Amygdala (tissue), 56 donors: ENCODE data around the gene EXD1.
"Not testable (repeated sequence)": the region's sequence is repeated elsewhere in the genome, so short reads cannot be mapped to it uniquely, and the experiment has no call there.

Experiments used
- DNase-seq, 56 donors: peaks; one replicate each; lab custom pipeline; 2025; lab: John Stamatoyannopoulos, UW

EXD1 gene, protein sequence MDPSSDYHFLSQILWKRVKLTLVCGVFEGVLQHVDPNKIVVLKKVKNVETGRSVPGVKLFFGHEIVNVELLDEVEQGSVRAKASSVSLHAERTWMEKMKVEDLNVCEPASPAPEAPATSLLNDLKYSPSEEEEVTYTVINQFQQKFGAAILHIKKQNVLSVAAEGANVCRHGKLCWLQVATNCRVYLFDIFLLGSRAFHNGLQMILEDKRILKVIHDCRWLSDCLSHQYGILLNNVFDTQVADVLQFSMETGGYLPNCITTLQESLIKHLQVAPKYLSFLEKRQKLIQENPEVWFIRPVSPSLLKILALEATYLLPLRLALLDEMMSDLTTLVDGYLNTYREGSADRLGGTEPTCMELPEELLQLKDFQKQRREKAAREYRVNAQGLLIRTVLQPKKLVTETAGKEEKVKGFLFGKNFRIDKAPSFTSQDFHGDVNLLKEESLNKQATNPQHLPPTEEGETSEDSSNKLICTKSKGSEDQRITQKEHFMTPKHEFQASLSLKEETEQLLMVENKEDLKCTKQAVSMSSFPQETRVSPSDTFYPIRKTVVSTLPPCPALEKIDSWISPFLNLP

DNA sequence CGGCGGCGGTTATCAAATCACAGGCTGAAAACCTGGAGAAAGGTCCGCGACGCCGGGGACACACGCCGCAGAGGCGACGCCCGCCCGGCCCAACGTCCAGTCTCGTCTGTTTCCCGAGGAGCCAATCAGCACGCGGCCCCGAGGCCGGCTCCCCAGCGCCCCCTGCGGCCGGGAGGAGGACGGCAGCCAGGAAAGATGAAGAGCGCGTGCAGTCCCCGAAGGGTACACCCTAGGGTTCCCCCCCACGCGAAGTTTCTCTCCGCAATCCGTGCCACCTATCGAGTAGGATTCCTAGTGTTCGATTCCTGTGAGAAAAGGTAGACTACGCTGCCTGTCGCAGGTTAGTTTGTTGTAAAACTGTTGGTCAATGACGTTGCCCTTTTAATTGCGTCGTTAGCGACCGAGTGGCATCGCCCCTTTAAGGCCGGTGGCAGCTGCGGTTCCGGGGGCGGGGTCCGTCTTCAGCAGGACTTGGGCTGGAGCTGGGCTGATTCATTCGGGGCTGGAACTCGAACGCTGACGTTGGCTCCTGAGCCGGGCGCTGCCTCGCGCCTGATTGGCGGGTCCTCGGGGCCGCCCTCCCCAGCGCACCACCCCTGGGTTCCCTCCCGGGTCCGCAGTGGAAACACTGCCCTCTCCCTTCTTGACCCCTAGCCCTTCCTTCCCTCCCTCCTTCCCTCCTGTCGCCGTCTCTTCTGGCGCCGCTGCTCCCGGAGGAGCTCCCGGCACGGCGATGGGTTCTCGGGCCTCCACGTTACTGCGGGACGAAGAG, at the start of gene EXD1, which contains the start of gene CHP1:
Gene EXD1 (minus strand): TSS at position 108 of the 772 bp plus-strand sequence. CDS start 4,182 bp downstream, outside the sequence.
Gene CHP1 (plus strand): TSS at position 619 of the 772 bp plus-strand sequence. CDS start 115 bp downstream, at position 734.
- DNase-seq, result peak; percentile 77 to 99 (median 96)

DNA sequence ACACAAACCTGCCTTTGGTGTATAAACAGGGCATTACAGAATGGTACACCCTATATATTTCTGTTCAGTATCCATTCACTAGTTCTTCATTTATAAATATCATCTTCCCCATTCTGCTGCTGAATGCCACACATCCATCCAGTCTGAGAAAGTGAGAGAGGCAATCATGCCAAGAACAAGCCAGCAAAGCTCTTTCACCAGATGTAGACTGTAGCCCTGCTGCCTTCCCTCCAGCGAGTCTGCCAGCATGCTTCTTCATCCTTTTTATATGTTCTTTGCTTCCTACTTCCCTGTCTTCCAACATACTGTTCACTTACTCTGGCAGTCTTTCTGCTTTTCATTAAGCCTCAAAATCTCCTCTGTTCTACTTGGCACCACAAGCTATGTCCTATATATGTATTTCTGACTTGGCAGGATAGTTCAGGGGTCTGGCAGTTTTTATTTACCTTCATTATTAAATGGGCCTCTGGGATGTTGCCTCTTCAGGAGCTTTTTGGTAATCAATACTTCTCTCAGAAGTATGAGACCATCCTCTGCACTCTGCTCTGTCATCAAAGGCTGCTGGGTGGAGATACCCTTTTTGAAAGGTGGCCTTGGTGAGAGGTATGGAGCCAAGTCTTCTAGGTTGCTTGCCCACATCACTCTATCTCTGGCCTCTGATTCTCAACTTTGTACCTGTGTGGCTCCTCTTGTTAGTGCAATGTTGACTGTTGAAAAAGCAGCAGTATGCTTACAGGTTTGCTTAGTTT, 49.2 kb upstream of the EXD1 start:
- DNase-seq, result peak in 2 of 56 donors; percentile 1 to 4

DNA sequence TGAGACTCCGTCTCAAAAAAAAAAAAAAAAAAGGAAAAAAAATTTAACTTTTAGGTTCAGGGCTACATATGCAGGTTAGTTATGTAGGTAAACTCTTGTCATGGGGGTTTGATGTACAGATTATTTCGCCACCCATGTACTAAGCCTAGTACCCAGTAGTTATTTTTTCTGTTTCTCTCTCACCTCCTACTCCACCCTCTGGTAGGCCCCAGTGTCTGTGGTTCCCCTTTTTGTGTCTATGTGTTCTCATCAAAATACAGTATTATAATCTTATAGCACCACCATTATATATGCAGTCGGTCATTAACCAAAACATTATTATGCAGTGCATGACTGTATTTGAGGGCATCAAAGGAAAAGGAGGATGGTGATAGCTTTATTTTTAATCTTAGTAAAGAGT, 47.8 kb upstream of the EXD1 start:
- DNase-seq, result no peak

DNA sequence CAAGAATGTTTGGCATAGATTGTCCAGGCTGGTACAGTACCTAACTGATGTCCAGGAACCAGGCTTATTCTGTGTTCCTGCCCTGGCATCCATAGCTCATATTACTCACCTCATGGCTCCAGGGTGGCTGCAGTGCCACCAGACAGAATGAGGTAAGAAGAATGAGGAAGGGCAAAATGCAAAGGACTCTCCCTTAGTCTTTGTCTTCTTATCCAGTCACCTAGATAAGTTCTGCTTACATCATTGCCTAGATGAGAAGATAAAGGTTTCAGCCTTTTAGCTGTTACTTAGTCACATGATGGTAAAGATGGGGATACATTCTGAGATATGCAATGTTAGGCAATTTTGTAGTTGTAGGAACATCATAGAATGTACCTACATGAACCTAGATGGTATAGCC, 46.3 kb upstream of the EXD1 start:
- DNase-seq, result no peak

DNA sequence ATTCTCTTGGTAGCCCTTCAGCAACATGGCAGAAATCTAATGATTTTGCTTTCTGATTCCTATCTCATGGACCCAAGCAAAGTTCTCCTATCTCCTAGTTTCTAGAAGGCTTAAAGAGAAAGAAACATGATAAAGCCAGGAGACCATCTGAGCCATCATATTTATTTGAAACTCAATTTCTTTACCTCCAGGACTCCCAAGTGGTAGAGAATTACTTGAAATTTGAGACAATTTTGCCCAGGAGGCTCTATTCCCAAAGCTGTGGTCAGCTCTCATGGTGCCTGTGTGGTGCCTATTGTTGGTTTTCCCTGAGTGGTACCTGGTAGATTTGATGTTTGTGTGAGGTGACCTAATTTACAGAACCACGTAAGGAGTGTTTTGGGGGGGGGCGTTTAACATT, 39.3 kb upstream of the EXD1 start:
- DNase-seq, result no peak

DNA sequence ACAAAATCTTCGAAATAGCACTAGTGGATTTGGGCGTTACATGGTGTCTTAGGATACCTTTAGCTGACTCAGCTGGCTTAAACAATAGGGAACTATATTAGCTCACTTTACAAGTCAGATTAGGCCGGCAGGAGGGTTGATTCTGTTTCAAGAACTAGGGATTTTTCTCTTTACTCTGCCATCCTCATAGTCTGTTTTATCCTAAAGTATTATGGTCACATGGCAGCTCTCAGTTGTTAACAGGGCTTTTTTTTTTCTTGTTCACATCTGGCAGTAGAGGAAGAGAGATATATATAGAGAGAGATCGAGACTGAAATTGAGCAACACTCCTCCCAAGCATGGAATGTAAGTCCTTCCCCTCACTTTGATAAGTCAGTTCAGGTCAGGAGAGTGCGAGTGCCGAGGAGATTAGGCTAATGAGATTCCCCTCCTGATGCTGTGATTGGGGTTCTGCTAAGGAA, 33.4 kb upstream of the EXD1 start:
- no peak for DNase-seq

DNA sequence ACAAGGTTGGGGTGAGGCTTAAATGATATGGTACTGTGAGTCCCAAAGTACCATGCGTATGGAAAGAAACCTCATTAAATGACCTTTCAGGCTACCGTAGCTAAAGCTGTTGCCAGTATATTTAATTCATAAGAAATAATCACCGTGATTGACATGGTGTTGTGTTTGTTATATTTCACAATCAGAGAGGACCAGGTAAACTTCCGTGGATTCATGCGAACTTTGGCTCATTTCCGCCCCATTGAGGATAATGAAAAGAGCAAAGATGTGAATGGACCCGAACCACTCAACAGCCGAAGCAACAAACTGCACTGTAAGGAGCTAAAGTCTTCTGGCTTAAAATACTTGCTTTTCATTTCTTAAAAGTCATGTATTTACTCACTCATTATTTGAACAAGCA, 32.0 kb upstream of the EXD1 start:
- DNase-seq, result no peak

DNA sequence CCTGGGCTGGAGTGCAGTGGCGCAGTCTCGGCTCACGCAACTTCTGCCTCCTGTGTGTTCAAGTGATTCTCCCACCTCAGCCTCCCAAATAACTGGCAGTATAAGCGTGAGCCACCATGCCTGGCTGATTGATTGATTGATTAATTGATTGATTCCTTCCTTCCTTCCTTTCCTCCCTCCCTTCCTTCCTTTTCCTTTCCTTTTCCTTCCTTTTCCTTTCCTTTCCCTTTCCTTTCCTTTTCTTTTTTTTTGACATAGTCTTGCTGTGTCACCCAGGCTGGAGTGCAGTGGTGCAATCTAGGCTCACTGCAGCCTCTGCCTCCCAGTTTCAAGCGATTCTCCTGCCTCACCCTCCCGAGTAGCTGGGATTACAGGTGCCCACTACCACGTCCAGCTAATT, 30.4 kb upstream of the EXD1 start:
- DNase-seq, result not testable (repeated sequence)

DNA sequence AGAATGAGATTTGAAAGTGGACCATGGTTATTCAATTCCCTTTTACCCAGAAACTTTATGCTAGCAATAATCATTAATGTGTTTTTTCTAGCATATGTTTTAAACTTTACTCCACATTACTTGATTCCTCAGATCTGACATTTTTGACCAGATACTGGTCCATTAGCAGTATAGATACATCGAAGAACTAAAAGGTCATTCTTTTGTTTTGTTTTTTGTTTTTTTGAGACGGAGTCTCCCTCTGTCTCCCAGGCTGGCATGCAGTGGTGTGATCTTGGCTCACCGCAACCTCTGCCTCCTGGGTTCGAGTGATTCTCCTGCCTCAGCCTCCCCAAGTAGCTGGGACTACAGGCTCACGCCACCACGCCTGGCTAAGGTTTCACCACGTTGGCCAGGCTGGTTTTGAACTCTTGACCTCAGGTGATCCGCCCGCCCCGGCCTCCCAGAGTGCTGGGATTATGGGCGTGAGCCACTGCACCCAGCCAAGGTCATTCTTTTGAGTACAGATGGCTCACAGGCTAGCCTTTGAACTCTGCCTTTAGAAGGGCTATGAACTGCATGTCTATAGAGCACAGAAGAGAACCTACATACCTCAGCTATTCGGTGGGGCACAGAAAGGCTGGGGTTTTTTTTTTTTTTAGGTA, 29.1 kb upstream of the EXD1 start:
- no peak for DNase-seq

DNA sequence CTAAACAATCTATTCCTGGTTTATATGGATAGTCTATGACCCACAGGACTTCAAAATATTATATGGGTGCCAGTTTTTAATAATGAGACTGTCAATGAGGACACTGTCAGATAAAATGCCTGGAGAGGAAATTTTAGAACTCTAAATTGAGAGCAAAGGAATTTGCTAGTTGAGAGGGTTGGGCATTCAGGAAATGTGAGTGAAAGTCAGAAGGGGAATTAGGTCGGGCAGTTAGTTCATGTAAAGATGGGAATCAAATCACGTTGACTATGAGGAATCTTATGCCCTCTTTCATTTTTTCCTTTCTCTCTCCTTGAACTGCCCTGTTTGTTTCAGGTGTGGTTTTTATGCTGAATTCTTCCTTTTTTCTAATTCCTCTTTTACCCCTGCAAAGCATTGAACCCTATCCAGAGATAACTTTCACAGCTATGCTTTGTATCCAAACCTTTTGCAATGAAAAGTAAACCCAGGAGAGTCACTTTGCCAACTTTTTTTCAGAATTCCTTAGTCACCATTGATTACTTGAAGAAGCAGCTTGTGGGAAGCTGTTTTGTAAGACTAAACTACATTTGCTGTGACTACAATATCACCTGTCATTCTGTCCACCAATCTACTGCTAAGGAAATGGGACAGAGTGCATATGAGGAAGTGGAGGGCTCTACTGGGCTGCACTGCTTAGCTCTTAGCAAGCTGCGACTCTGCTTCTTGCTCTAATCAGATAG, 28.4 kb upstream of the EXD1 start:
- no peak for DNase-seq

DNA sequence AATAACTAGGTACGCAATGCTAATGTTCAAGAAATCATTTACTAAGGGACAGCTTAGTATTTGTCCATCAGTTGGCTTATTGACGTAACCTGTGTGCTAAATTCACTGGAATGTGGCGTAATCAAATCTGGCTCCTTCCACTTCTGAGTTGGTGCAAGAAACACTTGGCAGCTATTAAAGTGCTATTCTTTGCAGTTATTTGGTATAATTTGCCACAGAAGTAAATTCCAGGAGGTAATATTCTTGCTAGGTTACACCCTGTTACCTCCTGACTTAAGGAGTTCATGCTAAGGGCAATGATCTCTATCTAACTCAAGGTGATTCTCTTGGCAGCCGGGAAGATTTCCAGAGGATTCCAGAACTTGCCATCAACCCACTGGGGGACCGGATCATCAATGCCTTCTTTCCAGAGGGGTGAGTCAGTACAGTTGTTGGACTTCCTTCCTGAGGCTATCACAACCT, 26.1 kb upstream of the EXD1 start:
- DNase-seq, result no peak

DNA sequence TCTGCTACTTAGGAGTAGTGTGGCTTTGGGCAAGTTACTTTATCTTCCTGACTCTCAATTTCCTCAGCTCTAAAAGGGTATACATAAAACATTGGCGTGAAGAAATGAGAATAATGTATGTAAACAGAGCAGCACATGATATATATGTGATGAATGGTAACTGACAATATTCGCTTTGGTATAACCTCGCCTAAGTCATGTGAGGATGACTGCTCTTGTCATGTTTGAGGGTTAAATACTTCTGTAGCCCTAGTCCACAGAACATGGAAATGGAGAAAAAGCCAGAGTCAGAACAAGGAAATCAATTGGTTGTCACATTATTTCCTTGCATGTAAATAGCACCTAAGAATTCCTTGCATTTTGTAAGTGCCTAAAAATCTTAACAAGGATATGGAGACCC, 25.5 kb upstream of the EXD1 start:
- no peak for DNase-seq

DNA sequence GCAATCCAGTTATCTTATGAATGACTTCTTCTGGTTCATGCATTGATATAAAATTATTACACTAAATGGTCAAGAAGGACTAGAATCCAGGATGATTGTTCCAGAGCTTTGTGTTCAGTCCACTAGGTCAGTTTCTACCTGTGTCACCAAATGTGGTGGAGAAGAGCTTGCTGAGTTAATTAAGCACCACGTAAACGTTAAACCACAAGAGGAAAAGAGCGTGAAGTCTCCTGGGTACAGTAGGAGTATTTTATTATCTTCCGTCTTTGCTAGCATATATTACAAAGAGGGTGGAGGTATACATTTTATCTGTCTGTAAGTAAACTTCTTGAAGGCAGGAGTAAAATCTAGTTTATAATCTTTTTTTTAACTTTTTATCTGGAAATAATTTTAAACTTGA, 24.0 kb upstream of the EXD1 start:
- DNase-seq, result no peak

DNA sequence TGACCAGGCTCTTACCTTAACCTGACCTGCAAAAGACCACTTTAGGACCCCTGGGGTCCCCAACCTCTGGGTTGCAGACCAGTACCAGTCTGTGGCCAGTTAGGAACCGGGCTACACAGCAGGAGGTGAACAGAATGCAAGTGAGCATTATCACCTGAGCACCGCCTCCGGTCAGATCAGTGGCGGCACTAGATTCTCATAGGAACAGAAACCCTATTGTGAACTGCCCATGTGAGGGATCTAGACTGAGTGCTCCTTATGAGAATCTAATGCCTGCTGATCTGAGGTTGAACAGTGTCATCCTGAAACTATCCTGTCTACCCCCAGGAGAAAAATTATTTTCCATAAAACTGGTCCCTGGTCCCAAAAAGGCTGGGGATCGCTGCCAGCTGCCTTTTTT, 20.9 kb upstream of the EXD1 start:
- no peak for DNase-seq

DNA sequence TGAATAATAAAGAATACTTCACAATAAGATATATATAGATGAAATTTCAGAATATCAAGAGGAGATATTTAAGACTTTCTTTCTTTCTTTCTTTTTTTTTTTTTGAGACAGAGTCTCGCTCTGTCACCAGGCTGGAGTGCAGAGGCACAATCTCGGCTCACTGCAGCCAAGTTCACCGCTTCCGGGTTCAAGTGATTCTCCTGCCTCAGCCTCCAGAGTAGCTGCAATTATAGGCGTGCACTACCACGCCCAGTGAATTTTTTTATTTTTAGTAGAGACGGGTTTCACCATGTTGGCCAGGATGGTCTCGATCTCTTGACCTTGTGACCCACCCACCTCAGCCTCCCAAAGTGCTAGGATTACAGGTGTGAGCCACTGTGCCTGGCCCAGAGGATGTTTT, 20.2 kb upstream of the EXD1 start:
- not testable (repeated sequence) for DNase-seq

DNA sequence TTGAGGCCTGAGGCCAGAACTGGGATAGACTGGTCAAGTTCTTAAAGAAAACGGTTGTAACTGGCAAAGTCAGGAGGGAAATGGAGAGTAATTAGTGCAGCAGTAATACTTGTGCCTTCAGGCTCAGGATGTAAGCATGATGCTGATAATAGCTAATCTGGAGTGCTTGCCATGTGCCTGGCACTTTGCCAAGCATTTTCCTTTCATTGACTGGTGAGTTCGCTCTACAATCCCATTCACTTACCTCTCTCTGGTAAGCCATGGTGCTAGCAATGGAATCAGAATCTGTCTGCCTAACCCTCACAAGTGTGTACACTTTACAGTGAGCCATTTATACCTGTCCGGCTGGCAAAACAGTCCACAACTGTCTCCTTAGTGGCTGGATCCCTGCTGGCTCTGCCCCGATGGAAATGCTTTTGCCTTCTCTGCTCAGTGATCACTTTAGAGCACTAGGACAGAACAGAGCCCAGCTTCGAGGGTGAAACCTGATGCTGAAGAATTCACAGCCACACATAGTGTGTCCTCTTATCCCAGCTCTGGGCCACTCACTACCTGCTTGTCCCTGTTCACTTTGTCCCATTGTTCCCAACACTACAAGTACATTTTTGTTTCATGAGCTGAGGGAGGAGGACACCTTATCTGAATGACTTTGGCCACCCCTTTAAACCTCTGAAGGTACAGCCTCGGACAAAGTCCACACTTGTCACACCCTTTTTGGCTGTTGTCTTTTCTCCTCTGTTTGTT, 10.8 kb upstream of the EXD1 start:
- DNase-seq, result peak in 4 of 56 donors; percentile 1 to 28 (median 19)

DNA sequence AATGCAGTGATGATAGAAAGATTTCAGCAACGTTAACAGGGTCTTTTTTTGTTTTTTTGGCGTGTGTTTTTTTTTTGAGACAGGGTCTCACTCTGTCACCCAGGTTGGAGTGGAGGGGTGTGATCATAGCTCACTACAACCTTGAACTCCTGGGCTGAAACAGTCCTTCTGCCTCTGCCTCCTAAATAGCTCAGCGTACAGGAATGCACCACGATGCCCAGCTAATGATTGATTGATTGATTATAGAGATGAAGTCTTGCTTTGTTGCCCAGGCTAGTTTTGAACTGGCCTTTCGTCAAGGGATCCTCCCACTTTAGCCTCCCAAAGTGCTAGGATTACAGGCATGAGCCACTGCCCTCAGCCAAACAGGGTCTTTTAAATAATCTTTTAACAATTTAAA, 7.5 kb upstream of the EXD1 start:
- no peak for DNase-seq

DNA sequence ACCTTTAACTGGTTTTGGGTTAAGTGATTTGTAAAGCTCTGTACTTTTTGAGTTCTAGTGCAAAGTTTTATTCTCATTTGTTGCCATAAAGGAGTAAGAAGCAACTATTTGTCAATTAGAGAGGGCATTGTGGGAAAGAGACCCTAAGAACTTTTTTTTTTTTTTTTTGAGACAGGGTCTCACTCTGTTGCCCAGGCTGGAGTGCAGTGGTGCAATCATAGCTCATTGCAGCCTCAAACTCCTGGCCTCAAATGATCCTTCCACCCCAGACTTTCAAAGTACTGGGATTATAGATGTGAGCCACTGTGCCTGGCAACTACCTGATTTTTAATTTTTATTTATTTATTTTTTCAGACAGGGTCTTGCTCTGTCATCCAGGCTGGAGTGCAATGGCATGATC, 5.4 kb upstream of the EXD1 start:
- DNase-seq, result no peak

DNA sequence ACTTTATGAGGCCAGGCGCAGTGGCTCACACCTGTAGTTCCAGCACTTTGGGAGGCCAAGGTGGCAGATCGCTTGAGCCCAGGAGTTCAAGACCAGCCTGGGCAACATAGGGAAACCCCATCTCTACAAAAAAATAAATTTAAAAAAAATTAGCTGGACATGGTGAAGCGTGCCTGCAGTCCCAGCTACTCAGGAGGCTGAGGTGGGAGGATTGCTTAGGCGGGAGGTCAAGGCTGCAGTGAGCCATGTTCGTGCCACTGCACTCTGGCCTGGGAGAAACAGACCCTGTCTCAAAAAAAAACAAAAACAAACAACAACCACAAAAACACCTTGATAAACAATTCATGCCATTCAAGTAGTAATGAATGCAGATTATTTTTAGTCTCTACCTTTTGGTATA, 4.7 kb upstream of the EXD1 start:
- not testable (repeated sequence) for DNase-seq
